ENCODE results near the gene WDFY4.

The WDFY4 gene

GRCh38 chr10:48902096-48902495 is 217.4 kb downstream of the WDFY4 start:
- no peak overlapping the region for H3K9ac ChIP-seq (ENCODE audit: low read length in 5 of 5)
- no peak overlapping the region for H3K27ac ChIP-seq (ENCODE audit: low read depth, low read length)
- H3K9me3 ChIP-seq (ENCODE audit: control insufficient read depth in 5 of 5, low read length in 5 of 5) = no peaks in the 10 kb centered on the region
- H3K4me1 ChIP-seq (ENCODE audit: control insufficient read depth in 5 of 5, insufficient read depth in 5 of 5, low read length in 5 of 5) = peaks cover 0 to 9% (median 3%) of the 10 kb centered on the region in 5 donors
- H3K36me3 ChIP-seq (ENCODE audit: control insufficient read depth in 5 of 5, insufficient read depth in 5 of 5, low read length in 5 of 5) = peaks cover 0 to 9% (median 0%) of the 10 kb centered on the region in 5 donors
- H3K27me3 ChIP-seq (ENCODE audit: control insufficient read depth in 5 of 5, insufficient read depth in 4 of 5, low read length in 5 of 5) = no peaks in the 10 kb centered on the region
- no peak overlapping the region for H3K4me3 ChIP-seq (ENCODE audit: low read depth in 1 of 5, low read length in 5 of 5)

- peaks cover 0 to 9% (median 3%) of the 10 kb centered on the region in 5 donors for H3K4me1 ChIP-seq (ENCODE audit: control insufficient read depth in 5 of 5, insufficient read depth in 5 of 5, low read length in 5 of 5)
- H3K36me3 ChIP-seq (ENCODE audit: control insufficient read depth in 5 of 5, insufficient read depth in 5 of 5, low read length in 5 of 5) = no peaks in the 10 kb centered on the region
- H3K27ac ChIP-seq (ENCODE audit: low read depth, low read length) = no peak overlapping the region
- H3K9ac ChIP-seq (ENCODE audit: low read length in 5 of 5) = no peak overlapping the region
- H3K9me3 ChIP-seq (ENCODE audit: control insufficient read depth in 5 of 5, low read length in 5 of 5) = no peaks in the 10 kb centered on the region
- peaks cover 0 to 5% (median 0%) of the 10 kb centered on the region in 5 donors for H3K27me3 ChIP-seq (ENCODE audit: control insufficient read depth in 5 of 5, insufficient read depth in 4 of 5, low read length in 5 of 5)
- no peak overlapping the region for H3K4me3 ChIP-seq (ENCODE audit: low read depth in 1 of 5, low read length in 5 of 5)
These were observed 218.5 kb downstream of the WDFY4 start for GRCh38 chr10:48903151-48903550.

- Histone ChIP-seq H3K36me3 (ENCODE audit: control insufficient read depth in 5 of 5, insufficient read depth in 5 of 5, low read length in 5 of 5) (no peaks in the 10 kb centered on the region), H3K9me3 (ENCODE audit: control insufficient read depth in 5 of 5, low read length in 5 of 5) (no peaks in the 10 kb centered on the region), H3K4me3 (ENCODE audit: low read depth in 1 of 5, low read length in 5 of 5) (no peak overlapping the region), H3K27ac (ENCODE audit: low read depth, low read length) (no peak overlapping the region), H3K27me3 (ENCODE audit: control insufficient read depth in 5 of 5, insufficient read depth in 4 of 5, low read length in 5 of 5) (peaks cover 0 to 5% (median 0%) of the 10 kb centered on the region in 5 donors), H3K9ac (ENCODE audit: low read length in 5 of 5) (no peak overlapping the region), H3K4me1 (ENCODE audit: control insufficient read depth in 5 of 5, insufficient read depth in 5 of 5, low read length in 5 of 5) (peaks cover 0 to 9% (median 3%) of the 10 kb centered on the region in 5 donors)
These were observed 220.2 kb downstream of the WDFY4 start for GRCh38 chr10:48904861-48905260.

GRCh38 chr10:48905311-48905710 is 220.6 kb downstream of the WDFY4 start:
- Histone ChIP-seq H3K9me3 (ENCODE audit: control insufficient read depth in 5 of 5, low read length in 5 of 5) (no peaks in the 10 kb centered on the region), H3K9ac (ENCODE audit: low read length in 5 of 5) (no peak overlapping the region), H3K4me1 (ENCODE audit: control insufficient read depth in 5 of 5, insufficient read depth in 5 of 5, low read length in 5 of 5) (peaks cover 0 to 6% (median 3%) of the 10 kb centered on the region in 5 donors), H3K27me3 (ENCODE audit: control insufficient read depth in 5 of 5, insufficient read depth in 4 of 5, low read length in 5 of 5) (peaks cover 0 to 5% (median 0%) of the 10 kb centered on the region in 5 donors), H3K36me3 (ENCODE audit: control insufficient read depth in 5 of 5, insufficient read depth in 5 of 5, low read length in 5 of 5) (no peaks in the 10 kb centered on the region), H3K27ac (ENCODE audit: low read depth, low read length) (no peak overlapping the region), H3K4me3 (ENCODE audit: low read depth in 1 of 5, low read length in 5 of 5) (no peak overlapping the region)

- no peak overlapping the region for H3K9ac ChIP-seq (ENCODE audit: low read length in 5 of 5)
These were observed 222.2 kb downstream of the WDFY4 start for GRCh38 chr10:48906841-48907240.

GRCh38 chr10:48907730-48908129 is 223.1 kb downstream of the WDFY4 start:
- H3K9me3 ChIP-seq (ENCODE audit: control insufficient read depth in 5 of 5, low read length in 5 of 5) = no peaks in the 10 kb centered on the region
- no peak overlapping the region for H3K4me3 ChIP-seq (ENCODE audit: low read depth in 1 of 5, low read length in 5 of 5)
- H3K27me3 ChIP-seq (ENCODE audit: control insufficient read depth in 5 of 5, insufficient read depth in 4 of 5, low read length in 5 of 5) = peaks cover 0 to 5% (median 0%) of the 10 kb centered on the region in 5 donors
- no peaks in the 10 kb centered on the region for H3K36me3 ChIP-seq (ENCODE audit: control insufficient read depth in 5 of 5, insufficient read depth in 5 of 5, low read length in 5 of 5)
- no peak overlapping the region for H3K27ac ChIP-seq (ENCODE audit: low read depth, low read length)
- no peak overlapping the region for H3K9ac ChIP-seq (ENCODE audit: low read length in 5 of 5)
- no peaks in the 10 kb centered on the region for H3K4me1 ChIP-seq (ENCODE audit: control insufficient read depth in 5 of 5, insufficient read depth in 5 of 5, low read length in 5 of 5)

More at GRCh38 chr10:48906841-48907240, 222.2 kb downstream of the WDFY4 start:
- H3K4me1 ChIP-seq (ENCODE audit: control insufficient read depth in 5 of 5, insufficient read depth in 5 of 5, low read length in 5 of 5) = no peaks in the 10 kb centered on the region
- no peaks in the 10 kb centered on the region for H3K36me3 ChIP-seq (ENCODE audit: control insufficient read depth in 5 of 5, insufficient read depth in 5 of 5, low read length in 5 of 5)
- no peak overlapping the region for H3K4me3 ChIP-seq (ENCODE audit: low read depth in 1 of 5, low read length in 5 of 5)
- peaks cover 0 to 5% (median 0%) of the 10 kb centered on the region in 5 donors for H3K27me3 ChIP-seq (ENCODE audit: control insufficient read depth in 5 of 5, insufficient read depth in 4 of 5, low read length in 5 of 5)
- no peaks in the 10 kb centered on the region for H3K9me3 ChIP-seq (ENCODE audit: control insufficient read depth in 5 of 5, low read length in 5 of 5)
- H3K27ac ChIP-seq (ENCODE audit: low read depth, low read length) = no peak overlapping the region

- Histone ChIP-seq H3K4me3 (ENCODE audit: low read depth in 1 of 5, low read length in 5 of 5) (no peak overlapping the region), H3K9ac (ENCODE audit: low read length in 5 of 5) (no peak overlapping the region), H3K36me3 (ENCODE audit: control insufficient read depth in 5 of 5, insufficient read depth in 5 of 5, low read length in 5 of 5) (no peaks in the 10 kb centered on the region), H3K9me3 (ENCODE audit: control insufficient read depth in 5 of 5, low read length in 5 of 5) (no peaks in the 10 kb centered on the region), H3K4me1 (ENCODE audit: control insufficient read depth in 5 of 5, insufficient read depth in 5 of 5, low read length in 5 of 5) (no peaks in the 10 kb centered on the region), H3K27me3 (ENCODE audit: control insufficient read depth in 5 of 5, insufficient read depth in 4 of 5, low read length in 5 of 5) (peaks cover 0 to 5% (median 0%) of the 10 kb centered on the region in 5 donors), H3K27ac (ENCODE audit: low read depth, low read length) (no peak overlapping the region)
These were observed 225.9 kb downstream of the WDFY4 start for GRCh38 chr10:48910548-48910947.

GRCh38 chr10:48913674-48914073 is 229.0 kb downstream of the WDFY4 start:
- H3K36me3 ChIP-seq (ENCODE audit: control insufficient read depth in 5 of 5, insufficient read depth in 5 of 5, low read length in 5 of 5) = no peaks in the 10 kb centered on the region
- H3K9me3 ChIP-seq (ENCODE audit: control insufficient read depth in 5 of 5, low read length in 5 of 5) = no peaks in the 10 kb centered on the region
- no peak overlapping the region for H3K27ac ChIP-seq (ENCODE audit: low read depth, low read length)
- H3K27me3 ChIP-seq (ENCODE audit: control insufficient read depth in 5 of 5, insufficient read depth in 4 of 5, low read length in 5 of 5) = no peaks in the 10 kb centered on the region
- H3K4me1 ChIP-seq (ENCODE audit: control insufficient read depth in 5 of 5, insufficient read depth in 5 of 5, low read length in 5 of 5) = no peaks in the 10 kb centered on the region
- no peak overlapping the region for H3K4me3 ChIP-seq (ENCODE audit: low read depth in 1 of 5, low read length in 5 of 5)
- H3K9ac ChIP-seq (ENCODE audit: low read length in 5 of 5) = no peak overlapping the region

GRCh38 chr10:48923748-48924147 is 239.1 kb downstream of the WDFY4 start:
- H3K4me1 ChIP-seq (ENCODE audit: control insufficient read depth in 5 of 5, insufficient read depth in 5 of 5, low read length in 5 of 5) = no peaks in the 10 kb centered on the region
- no peak overlapping the region for H3K27ac ChIP-seq (ENCODE audit: low read depth, low read length)
- H3K36me3 ChIP-seq (ENCODE audit: control insufficient read depth in 5 of 5, insufficient read depth in 5 of 5, low read length in 5 of 5) = no peaks in the 10 kb centered on the region
- H3K4me3 ChIP-seq (ENCODE audit: low read depth in 1 of 5, low read length in 5 of 5) = no peak overlapping the region
- no peak overlapping the region for H3K9ac ChIP-seq (ENCODE audit: low read length in 5 of 5)
- no peaks in the 10 kb centered on the region for H3K27me3 ChIP-seq (ENCODE audit: control insufficient read depth in 5 of 5, insufficient read depth in 4 of 5, low read length in 5 of 5)
- peaks cover 0 to 3% (median 0%) of the 10 kb centered on the region in 5 donors for H3K9me3 ChIP-seq (ENCODE audit: control insufficient read depth in 5 of 5, low read length in 5 of 5)

GRCh38 chr10:48924988-48925387 is 240.3 kb downstream of the WDFY4 start:
- H3K9ac ChIP-seq (ENCODE audit: low read length in 5 of 5) = no peak overlapping the region
- H3K4me1 ChIP-seq (ENCODE audit: control insufficient read depth in 5 of 5, insufficient read depth in 5 of 5, low read length in 5 of 5) = no peaks in the 10 kb centered on the region
- H3K36me3 ChIP-seq (ENCODE audit: control insufficient read depth in 5 of 5, insufficient read depth in 5 of 5, low read length in 5 of 5) = no peaks in the 10 kb centered on the region
- H3K27ac ChIP-seq (ENCODE audit: low read depth, low read length) = no peak overlapping the region
- no peaks in the 10 kb centered on the region for H3K27me3 ChIP-seq (ENCODE audit: control insufficient read depth in 5 of 5, insufficient read depth in 4 of 5, low read length in 5 of 5)
- H3K4me3 ChIP-seq (ENCODE audit: low read depth in 1 of 5, low read length in 5 of 5) = no peak overlapping the region
- H3K9me3 ChIP-seq (ENCODE audit: control insufficient read depth in 5 of 5, low read length in 5 of 5) = no peaks in the 10 kb centered on the region

- no peak overlapping the region for H3K9ac ChIP-seq (ENCODE audit: low read length in 5 of 5)
- H3K4me3 ChIP-seq (ENCODE audit: low read depth in 1 of 5, low read length in 5 of 5) = no peak overlapping the region
- H3K36me3 ChIP-seq (ENCODE audit: control insufficient read depth in 5 of 5, insufficient read depth in 5 of 5, low read length in 5 of 5) = no peaks in the 10 kb centered on the region
- no peaks in the 10 kb centered on the region for H3K4me1 ChIP-seq (ENCODE audit: control insufficient read depth in 5 of 5, insufficient read depth in 5 of 5, low read length in 5 of 5)
- no peaks in the 10 kb centered on the region for H3K9me3 ChIP-seq (ENCODE audit: control insufficient read depth in 5 of 5, low read length in 5 of 5)
- no peaks in the 10 kb centered on the region for H3K27me3 ChIP-seq (ENCODE audit: control insufficient read depth in 5 of 5, insufficient read depth in 4 of 5, low read length in 5 of 5)
- H3K27ac ChIP-seq (ENCODE audit: low read depth, low read length) = no peak overlapping the region
These were observed 241.6 kb downstream of the WDFY4 start for GRCh38 chr10:48926255-48926654.
